ENCODE measurements around the gene SFPQ.
"Not testable (repeated sequence)": the region's sequence is repeated elsewhere in the genome, so short reads cannot be mapped to it uniquely, and the experiment has no call there.

Gene SFPQ

DNA sequence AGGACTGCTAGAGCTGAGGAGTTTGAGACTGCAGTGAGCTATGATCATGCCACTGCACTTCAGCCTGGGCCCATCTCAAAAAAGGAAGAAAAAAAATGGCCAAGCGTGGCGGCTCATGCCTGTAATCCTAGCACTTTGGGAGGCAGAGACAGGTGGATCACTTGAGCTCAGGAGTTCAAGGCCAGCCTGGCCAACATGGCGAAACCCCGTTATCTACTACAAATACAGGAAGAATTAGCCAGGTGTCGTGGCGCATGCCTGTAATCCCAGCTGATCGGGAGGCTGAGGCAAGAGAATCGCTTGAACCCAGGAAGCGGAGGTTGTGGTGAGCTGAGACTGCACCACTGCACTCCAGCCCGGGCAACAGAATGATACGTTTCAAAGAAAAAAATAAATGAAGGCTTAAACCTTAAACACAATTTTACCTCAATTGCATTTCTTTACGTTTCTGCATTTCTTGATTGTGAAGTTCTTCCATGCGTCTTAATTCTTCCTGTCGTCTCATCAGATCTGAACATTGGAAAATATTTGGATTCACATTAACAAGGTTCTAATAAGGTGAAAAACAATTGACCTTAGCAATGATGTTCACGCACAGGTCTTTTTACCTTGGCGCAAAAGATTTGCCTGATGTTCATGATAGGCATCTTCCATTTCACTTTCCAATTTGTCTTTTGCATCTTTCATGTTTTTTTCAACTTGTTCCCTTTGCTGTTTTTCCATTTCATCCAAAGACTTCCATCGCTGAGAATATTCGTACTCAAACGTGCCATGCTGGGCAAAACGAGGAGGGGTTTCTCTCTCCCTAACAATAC is 4.2 kb downstream of the SFPQ start:
- no peak for DNase-seq (ENCODE audit: low spot score)

DNA sequence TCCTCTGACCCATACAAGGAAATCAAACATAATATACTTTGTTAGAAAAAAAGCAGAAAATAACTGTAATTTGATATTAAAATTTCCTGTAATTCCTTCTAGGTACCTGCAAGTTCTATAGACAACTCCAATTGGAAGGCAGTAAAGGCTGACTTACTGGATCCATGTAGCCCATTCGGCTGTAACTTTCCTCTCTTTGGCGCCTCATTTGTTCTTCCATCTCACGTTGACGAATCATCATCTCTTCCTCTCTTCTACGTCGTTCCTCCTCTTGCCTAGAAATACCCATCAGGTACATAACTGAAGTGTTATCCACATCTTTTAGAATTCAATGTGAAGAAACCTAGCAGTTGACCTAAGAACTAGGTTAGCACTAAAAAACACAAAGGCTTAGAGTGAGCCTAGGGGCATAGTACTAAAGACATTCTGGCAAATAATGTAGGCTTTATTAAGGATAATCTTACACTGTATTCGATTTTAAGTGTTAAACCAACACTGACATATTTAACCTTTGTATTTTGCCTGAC is 5.1 kb downstream of the SFPQ start:
- no peak for DNase-seq (ENCODE audit: low spot score)

DNA sequence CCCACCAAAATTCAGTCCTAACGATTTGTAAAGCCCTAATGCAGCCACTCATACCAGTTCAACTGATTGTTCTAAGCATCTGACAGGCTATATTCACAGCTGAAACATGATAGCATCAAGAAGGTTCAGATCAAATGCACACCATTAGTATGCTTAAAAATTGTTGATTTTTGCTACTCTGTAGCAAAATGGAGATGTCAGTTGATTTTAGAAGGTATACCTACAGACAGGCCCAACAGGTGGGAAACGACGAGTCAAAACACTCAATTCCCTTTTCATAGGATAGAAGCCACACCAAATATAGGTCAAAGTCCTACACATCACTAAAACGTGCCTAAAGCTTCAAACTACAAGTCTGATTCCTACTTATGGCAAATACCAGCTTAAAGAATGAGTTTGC is 6.7 kb downstream of the SFPQ start:
- DNase-seq (ENCODE audit: low spot score): no peak

DNA sequence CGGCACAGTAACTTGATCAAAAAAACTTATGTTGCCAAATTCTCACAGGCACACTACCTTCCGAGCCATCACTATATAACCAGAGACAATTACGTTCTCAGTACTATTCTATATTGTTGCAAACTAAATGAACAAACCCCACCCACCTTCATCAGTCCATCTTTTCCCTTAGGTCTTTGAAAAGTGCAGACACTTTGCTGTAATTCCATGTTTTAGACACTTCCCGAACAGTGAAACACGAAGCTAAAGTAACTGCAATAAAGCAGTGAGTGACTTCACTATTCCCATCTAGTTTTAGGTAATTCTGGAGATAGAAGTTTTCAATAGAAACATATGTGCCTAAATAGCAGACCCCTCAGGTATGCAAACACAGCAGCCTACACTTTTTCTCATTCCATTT is 7.7 kb downstream of the SFPQ start:
- DNase-seq (ENCODE audit: low spot score): no peak

DNA sequence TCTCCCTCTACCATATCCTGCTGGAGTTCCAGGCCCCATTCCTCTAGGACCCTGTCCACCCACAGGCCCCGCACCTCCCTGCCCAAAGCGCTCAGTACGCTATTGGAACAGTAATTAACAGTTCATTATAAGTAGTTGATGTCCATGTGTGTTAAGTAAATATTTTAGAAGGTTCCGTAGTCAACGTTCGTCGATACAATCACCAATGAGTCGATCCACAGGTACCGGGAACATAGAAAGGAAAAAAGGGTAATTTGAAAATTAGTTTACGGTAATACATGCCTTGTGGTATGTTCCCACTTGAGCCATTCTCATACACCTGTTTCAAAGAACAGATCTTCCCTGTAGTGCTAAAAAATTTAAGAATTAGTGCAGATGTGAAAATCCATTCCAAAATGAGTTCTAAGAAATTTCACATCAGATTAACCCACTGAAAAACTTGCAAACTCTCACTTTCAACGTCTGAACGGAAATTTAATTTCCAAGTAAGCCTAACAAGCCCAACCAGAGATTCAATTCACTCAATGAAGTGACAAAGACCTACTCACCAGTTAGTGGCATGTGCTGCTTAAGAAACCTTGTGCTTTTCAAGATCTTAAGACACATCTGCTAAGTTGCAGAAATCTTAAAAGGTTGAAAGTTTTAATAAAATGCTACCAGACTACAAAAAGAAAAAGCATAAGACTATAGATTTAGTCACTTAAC is 8.3 kb downstream of the SFPQ start:
- no peak for DNase-seq (ENCODE audit: low spot score)

DNA sequence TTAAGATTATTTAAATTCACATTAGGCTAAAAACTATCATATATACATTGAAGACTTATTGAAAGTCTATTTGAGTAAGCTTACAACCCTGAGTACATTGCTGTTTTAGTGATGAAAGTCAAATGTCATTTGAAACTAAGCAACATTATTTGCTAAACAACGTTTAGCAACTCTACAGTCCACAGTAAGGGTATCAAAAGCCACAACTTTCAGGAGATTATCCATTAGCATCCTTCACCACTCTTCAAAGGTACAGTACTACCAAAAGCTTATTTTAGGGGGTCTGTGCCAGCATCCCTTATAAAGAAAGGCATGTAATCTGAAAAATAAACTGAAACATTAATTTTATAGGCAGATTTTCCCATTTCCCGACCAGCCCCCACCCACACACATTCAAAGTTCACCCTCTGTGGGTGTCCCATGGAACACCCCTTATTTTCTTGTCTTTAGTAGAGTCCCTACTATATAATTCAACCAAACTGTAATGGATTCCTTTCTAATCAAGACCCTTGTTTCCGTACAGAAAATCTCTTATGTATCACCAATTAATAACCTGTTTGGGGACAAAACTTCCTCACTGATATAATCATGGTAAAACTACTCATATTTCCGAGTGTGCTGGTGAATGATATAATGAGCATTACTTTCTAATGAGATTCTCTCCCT is 11.0 kb downstream of the SFPQ start:
- DNase-seq (ENCODE audit: low spot score): no peak

DNA sequence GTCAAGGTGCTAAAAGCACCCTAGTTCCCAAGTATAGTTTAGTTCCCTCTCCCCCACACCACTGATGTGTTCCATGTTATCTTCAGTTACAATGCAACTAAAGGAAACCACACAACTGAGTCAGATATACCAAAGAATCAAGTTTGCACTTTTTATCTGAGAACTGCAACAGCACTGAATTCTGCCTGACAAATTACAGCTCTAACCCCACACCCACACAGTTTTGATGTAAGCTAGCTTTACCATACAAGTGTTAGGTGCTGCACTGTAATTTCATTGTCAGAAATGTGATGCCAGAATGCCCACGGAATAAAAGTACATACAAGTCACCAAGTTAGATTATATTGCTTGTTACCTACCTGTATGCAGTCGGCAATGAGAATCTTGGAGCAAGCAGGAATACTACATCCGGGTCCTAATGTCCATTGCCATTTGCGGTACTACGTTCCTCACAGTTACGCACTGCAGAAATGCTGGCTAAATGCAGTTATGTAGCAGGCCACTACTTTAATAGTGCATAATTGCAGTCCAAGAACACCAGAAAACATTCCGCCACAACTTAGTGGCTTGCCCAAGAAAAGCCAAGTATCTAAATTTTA is 12.1 kb downstream of the SFPQ start:
- no peak for DNase-seq (ENCODE audit: low spot score)

DNA sequence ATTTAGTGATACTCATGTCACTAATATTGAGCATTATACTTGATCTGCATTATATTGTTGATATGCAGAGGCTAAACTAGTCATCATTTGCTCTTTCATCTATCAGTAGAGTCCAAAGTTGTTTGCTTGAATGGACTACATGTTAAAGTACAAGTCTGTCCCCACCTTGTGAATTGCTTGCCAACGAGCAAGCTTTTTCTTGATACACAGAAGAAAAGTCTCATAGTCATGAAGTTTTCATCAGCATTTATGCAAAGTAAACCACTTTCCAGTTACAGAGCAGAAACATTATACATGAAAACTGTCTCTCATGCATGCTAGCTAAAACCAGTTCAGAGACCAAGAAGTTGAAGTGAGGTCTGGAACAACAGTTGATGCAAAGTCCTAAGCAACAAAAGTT is 13.0 kb downstream of the SFPQ start:
- DNase-seq (ENCODE audit: low spot score): no peak

DNA sequence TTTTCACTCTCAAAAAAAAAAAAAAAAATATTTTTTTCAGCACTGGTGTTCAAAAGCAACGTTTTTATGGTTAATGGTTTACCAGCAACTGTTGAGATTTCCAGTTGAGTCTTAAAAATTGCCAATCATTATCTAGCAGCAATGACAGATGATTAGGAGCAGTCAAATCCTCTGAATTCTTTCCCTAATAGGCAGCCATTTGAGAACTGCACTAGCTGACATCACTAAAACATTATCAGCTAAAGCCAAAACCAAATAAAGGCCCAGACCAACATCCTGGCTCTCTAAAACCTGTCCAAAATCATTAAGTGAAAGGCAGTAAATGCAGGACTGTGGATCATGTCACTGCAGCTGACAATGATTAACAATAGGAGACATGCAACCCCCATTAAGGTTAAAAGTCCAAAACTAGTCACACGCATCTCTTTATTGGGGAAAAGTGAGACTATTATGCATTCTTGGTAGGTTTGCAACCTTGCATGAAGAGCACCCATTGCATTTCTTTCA is 14.0 kb downstream of the SFPQ start:
- DNase-seq (ENCODE audit: low spot score): no peak

DNA sequence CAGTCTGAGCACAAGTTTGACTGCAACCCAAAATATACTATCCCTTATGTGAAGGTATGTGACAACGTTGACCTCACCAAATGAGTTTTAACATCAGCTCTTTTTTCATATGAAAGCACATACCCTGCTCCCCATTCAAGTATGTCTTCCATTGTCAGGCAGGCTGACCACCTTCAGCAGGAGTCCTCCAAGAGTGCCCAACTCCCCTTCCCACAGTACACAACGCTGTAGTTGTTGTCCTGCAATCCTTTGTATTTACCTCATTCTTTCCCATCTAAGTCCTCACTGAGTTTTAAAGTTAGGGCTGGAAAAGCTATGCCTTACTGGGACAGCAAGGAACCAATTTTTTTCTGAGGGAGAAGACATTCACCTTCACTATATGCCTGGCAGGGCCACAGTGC is 14.7 kb downstream of the SFPQ start:
- DNase-seq (ENCODE audit: low spot score): no peak

DNA sequence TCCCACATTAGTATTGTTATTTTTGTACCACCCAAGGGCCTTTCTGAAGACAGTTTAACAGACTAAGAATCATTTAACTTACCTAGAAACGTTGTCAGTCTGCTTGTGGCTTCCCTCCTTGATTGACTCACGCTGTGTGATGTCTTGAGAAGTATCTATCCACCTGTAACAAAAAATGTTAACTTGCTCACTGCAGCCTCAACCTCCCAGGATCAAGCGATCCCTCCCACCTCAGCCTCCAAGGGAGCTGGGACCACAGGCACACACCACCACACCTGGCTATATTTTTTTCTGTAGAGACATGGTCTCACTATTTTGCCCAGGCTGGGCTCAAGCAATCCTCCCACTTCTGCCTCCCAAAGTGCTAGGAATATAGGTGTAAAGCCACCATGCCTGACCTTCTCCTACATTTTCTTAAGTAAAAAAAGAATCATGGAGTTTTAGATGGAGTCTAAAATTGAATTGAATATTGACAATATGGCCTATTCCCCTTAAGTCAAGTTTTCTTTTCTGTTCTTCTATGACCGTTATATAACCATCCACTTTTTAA is 15.6 kb downstream of the SFPQ start:
- DNase-seq (ENCODE audit: low spot score): no peak

DNA sequence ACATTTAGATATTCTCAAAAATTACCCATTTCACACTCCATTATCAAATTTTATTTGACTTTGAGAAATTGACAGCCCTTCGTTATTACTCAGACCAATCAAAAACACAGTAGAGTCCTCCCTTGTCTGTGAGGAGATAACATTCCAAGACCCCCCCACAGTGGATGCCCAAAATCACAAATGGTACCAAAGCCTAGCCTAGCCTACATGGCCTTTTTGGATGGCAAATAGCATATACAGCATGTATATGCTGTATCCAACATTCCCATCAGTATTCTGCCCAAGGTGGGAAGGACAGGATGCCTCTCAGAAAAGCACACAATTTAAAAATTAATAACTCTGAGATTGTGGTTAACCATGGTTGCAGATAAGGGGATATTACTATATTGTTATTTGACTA is 17.3 kb downstream of the SFPQ start:
- no peak for DNase-seq (ENCODE audit: low spot score)

DNA sequence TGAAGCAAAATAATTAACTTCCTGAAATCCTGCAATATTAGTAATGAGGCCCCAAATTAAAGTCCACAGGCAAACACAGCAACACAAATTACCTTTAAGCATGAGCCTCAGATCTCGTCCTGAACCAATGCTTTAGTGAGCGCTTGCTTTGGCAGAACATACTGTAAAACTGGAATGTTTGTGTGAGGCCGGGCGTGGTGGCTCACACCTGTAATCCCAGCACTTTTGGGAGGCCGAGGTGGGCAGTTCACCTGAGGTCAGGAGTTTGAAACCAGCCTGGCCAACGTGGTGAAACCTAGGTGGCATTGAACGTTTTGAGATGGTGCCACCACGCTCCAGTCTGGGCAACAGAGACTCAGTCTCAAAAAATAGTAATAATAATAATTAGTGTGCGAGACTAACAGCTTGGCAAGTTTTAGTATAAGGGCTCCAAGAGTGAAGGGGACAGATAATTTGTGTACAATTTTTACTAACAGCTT is 17.8 kb downstream of the SFPQ start:
- DNase-seq (ENCODE audit: low spot score): no peak

DNA sequence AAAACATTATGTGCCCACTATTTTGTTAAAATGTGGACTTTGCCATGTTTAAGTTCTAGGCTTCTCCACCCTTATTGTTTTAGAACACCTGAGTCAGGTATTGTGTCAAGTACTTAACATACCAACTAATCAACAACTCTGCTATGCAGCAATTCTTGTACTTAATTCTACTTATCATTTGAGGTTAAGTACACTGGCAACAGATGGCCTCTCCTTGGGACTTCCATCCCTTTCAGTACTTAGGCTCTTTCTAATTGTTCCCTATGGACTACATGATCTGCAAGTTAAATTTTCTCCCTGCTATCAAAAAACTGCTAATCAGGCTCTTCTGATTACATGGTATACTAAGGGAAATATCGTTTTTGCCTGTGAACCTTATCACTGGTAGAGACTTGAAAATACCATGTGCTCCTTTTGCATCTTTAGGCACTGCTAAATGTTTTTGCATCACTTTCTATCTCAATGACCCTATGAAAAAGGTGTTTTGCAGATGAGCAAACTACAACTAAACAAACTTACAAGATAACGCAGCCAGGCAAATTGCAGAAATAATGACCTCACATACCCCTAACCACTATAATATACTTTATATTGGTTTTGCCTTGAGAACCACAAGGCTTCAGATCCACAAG is 18.9 kb downstream of the SFPQ start:
- no peak for DNase-seq (ENCODE audit: low spot score)

DNA sequence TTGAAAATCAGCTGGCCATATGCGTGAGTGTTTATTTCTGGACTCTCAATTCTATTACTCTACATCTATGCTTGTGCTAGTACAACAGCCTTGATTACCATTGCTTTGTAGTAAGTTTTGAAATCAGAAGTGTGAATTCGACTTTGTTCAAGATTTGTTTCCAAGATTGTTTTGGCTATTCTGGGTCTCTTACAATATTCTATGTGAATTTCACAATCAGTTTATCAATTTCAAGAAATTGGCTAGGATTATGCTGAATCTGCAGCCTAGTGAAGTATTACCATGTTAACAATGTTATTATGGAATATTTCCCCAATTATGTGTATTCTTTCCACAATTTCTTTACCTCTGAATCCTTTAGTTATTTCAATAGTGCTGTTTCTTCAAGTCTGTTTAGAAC is 19.5 kb downstream of the SFPQ start:
- no peak for DNase-seq (ENCODE audit: low spot score)

DNA sequence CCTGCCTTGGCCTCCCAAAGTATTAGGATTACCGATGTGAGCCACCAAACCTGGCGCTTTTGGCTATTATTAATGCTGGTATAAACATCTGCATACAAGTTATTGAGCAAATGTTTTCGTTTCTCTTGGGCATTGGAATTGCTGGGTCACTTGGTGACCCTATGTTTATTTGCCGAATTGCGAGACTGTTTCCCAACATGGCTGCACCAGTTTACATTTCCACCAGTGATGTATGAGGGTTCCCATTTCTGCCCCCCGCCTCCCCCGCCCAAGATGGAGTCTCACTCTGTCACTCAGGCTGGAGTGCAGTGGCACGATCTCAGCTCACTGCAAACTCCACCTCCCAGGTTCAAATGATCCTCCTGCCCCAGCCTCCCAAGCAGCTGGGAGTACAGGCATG is 20.9 kb downstream of the SFPQ start:
- no peak for DNase-seq (ENCODE audit: low spot score)

DNA sequence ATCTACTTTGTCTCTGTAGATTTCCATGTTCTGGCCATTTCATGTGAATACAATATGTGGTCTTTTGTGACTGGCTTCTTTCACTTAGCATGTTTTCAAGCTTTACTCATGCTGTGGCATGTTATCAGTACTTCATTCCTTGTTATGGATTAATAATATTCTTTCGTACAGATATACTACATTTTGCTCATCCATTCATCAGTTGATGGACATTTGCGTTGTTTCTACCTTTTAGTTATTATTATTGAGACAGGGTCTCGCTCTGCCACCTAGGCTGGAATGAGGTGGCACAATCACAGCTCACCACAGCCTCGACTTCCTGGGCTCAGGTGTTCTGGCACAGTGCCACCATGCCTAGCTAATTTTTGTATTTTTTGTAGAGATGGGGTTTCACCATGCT is 21.4 kb downstream of the SFPQ start:
- no peak for DNase-seq (ENCODE audit: low spot score)

DNA sequence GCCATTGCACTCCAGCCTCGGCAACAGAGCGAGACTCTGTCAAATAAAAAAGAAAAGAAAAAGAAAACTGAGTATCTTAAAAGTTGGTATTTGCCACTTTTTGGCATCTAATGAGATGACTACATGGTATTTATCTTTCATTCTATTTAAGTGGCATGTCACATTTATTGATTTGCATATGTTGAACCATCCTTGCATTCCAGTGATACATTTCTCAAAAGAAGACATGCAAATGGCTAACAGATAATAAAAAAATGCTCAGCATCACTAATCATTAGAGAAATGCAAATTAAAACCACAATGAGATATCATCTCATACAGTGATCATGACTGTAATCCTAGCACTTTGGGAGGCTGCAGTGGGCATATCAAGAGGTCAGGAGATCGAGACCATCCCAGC is 28.1 kb downstream of the SFPQ start:
- DNase-seq (ENCODE audit: low spot score): no peak

DNA sequence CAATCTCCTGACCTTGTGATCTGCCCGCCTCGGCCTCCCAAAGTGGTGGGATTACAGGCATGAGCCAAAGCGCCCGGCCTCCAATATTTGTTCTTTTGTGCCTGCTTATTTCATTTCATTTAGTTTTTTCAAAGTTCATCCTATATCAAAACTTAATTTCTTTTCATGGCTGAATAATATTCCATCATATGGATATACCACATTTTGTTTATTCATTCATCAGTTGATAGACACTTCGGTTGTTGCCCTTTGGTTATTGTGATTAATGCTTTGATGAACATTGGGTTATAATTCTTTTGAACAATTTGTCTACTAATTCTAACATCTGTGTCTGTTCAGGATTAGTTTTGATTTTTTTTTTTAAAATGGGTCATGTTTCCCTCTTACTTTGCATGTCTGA is 41.7 kb downstream of the SFPQ start:
- no peak for DNase-seq (ENCODE audit: low spot score)

DNA sequence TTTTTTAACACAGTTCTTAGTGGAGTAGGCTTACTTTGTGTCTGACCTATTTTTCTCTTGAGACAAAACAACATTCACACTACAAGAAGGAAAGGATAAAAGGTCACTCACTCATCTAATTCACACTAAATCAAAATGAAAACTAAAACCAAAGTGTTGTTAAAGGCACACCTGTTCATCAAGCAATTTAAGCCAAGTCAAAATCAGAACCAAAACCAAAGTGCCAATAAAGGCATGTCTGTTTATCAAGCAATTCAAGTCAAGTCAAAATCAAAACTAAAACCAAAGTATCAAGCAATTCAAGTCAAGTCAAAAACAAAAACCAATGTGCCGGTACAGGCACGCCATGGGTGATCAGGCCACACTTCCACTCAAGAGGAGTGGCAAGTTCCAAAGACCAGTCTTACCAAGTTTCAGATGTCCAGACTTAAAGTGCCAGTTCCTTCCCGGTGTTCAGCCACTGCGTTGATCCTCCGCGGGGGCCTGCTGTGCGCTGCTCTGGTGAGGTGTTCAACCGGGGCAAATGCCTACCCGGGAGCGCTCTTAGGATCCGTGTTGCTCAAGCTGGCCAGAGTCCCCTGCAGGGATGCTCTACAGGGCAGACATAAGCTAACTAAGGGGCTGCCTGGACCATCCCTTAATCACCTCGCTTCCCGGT is 46.9 kb downstream of the SFPQ start:
- DNase-seq (ENCODE audit: low spot score): not testable (repeated sequence)

All from globus pallidus (tissue), 1 donor.